Right lobe of liver (tissue), 6 donors: Measurements from ENCODE around the gene DCST1. TPM values are rescaled to one million over a fixed set of nuclear protein-coding genes. Genes with fewer than 3 reads are reported as not detected.
"Not testable (repeated sequence)": the region's sequence is repeated elsewhere in the genome, so short reads cannot be mapped to it uniquely, and the experiment has no call there.

Experiments
- ATAC-seq, 4 donors: fragments of 200-7000 bp; cut with Tn5 transposase; one replicate each; pipeline ENCODE4 v1.9.1; 2020; ENCODE audit warnings: mild to moderate bottlenecking in 4 of 4, moderate library complexity in 4 of 4
- DNase-seq, 3 donors: peaks; one replicate each; pipeline ENCODE4 v3.0.0-alpha.2; 2020
- H3K27ac ChIP-seq, 3 donors: fragments of 200-600 bp; one replicate each; pipeline ENCODE4 v1.8.0; 2022
- H3K27me3 ChIP-seq, 2 donors: fragments of 200-600 bp; one replicate each; pipeline ENCODE4 v1.8.0; 2022
- H3K36me3 ChIP-seq, 4 donors: fragments of 200-600 bp; sonication (generic) in 1 of 4; one replicate each; pipeline versions ENCODE4 v1.5.1 to v1.8.0; 2017 to 2022; ENCODE audit warnings: control low read depth in 1 of 4
- H3K4me1 ChIP-seq, 4 donors: fragments of 200-600 bp; sonication (generic) in 1 of 4; one replicate each; pipeline versions ENCODE4 v1.5.1 to v1.8.0; 2017 to 2022; ENCODE audit warnings: control low read depth in 1 of 4
- H3K4me3 ChIP-seq, 3 donors: fragments of 200-600 bp; one replicate each; pipeline ENCODE4 v1.8.0; 2022
- H3K9me3 ChIP-seq, 4 donors: fragments of 200-600 bp; sonication (generic) in 1 of 4; one replicate each; pipeline versions ENCODE4 v1.5.1 to v1.8.0; 2017 to 2022; ENCODE audit warnings: control low read depth in 1 of 4
- CTCF ChIP-seq, 4 donors: fragments of 200-600 bp in 3 of 4; fragments of 450-650 bp in 1 of 4; IDR thresholded peaks; one replicate each; pipeline versions ENCODE4 v1.5.1 to v1.8.0; 2016 to 2022; ENCODE audit warnings: antibody characterized with exemption in 4 of 4, mild to moderate bottlenecking in 2 of 4
- POLR2A ChIP-seq: fragments of 450-650 bp; IDR thresholded peaks from one replicate; pipeline ENCODE4 v1.6.1; 2017; ENCODE audit warnings: antibody characterized with exemption, mild to moderate bottlenecking
- WGBS: methylation state at CpG from one replicate; pipeline ENCODE4 v1.1.6; 2018; ENCODE audit warnings: low coverage, low lambda C conversion rate; ENCODE audit not compliant: insufficient coverage; ENCODE audit errors: missing lambda C conversion rate; 5-methylcytosine and 5-hydroxymethylcytosine counted together
- intact Hi-C, 2 donors: fragments of 100-400 bp; cut with DNase I; formaldehyde crosslinking; loops; one replicate each; pipeline versions ENCODE4 v1.11.2 to v1.14.1; 2022
- long read RNA-seq: library from polyadenylated mRNA; unstranded; transcript quantifications from one replicate; pipeline ENCODE4 v2.0.0, GENCODE V29; 2019
- total RNA-seq, 6 experiments: library from RNA; depleted of rRNA in 2 of 6; stranded (reverse); fragments of >200 nt in 2 of 6; fragmentation: NEBNext Ultra II Directional in 3 of 6; extraction: Animal tissue kit (Norgen Biotek cat#: 25700) in 3 of 6; gene quantifications; one replicate each; pipeline versions ENCODE4 v1.1.0 to v1.2.4, GENCODE V29; 2016 to 2023
- donor health status: DM: no; HTN: yes; CAD: no.
- donor health status: DM: no; HTN: no; CAD: no.
- donor health status: DM: no; HTN: no; CAD: no.
- donor health status: DM: no; HTN: yes; CAD: no.
- donor health status: DM: no; HTN: yes; CAD: no.

The DCST1 gene, protein sequence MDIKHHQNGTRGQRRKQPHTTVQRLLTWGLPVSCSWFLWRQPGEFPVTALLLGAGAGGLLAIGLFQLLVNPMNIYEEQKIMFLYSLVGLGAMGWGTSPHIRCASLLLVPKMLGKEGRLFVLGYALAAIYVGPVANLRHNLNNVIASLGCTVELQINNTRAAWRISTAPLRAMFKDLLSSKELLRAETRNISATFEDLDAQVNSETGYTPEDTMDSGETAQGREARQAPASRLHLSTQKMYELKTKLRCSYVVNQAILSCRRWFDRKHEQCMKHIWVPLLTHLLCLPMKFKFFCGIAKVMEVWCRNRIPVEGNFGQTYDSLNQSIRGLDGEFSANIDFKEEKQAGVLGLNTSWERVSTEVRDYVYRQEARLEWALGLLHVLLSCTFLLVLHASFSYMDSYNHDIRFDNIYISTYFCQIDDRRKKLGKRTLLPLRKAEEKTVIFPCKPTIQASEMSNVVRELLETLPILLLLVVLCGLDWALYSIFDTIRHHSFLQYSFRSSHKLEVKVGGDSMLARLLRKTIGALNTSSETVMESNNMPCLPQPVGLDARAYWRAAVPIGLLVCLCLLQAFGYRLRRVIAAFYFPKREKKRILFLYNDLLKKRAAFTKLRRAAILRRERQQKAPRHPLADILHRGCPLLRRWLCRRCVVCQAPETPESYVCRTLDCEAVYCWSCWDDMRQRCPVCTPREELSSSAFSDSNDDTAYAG
- not detected for total RNA-seq
- long read RNA-seq = 0 reads

DNA sequence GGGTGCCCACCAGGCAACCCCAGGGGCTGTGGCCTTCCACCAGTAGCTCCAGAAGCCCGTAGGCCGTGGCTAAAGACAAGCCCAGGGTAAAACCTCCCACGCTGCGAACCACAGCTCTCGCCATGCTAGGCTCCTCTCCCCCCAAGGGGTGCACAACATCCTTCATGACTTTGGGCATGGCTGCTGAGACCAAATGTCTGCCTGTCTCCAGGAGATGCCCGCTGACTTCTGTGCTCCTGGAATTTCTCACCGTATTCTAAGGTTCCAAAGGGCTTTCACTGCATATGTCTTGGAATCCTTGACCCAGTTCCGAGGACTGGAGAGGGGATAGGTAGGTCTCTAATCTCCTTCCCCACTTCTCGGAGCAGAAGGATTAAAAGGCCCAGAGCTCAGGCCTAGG, at the start of gene DCST1, which contains the start of gene DCST2:
Gene DCST1, plus strand, starts transcription at position 301 of the 400 bp plus-strand sequence. CDS start 213 bp downstream, outside the sequence.
Gene DCST2, minus strand, starts transcription at position 258 of the 400 bp plus-strand sequence. Its CDS starts 80 bp downstream, at position 178.
- 88% methylated on average over 1 of the region's 9 CpGs for WGBS
- H3K27me3 ChIP-seq = no peaks in the 10 kb centered on the region
- H3K36me3 ChIP-seq = no peaks in the 10 kb centered on the region
- ATAC-seq (no peak), DNase-seq (no peak)
- H3K9me3 ChIP-seq = no peaks in the 10 kb centered on the region
- H3K4me3 ChIP-seq = no peak within 1 kb of the TSS
- H3K27ac ChIP-seq = no peak within 1 kb of the TSS
- peaks cover 0 to 5% (median 2%) of the 10 kb centered on the region in 4 donors for H3K4me1 ChIP-seq
- TF ChIP-seq POLR2A = no peak
- no peak for TF ChIP-seq CTCF (IDR thresholded peaks at IDR 0.05)
- intact Hi-C loops = no loop called here

DNA sequence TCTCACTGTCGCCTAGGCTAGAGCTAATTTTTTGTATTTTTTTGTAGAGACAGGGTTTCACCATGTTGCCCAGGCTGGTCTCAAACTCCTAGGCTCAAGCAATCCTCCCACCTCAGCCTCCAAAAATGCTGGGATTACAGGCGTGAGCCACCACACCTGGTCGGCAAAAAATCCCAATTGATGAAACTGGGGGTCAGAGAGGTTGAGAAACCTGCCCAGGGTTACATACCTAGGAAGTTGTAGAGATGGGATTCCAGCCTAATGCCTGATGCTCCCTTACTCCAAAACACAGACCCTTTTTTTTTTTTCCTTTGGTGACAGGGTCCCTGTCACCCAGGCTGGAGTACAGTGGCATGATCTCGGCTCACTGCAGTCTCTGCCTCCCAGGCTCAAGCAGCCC, 46.9 kb upstream of the DCST1 start:
- intact Hi-C loops = loop anchor here in 1 of 2 donors (10.0 kb wide), 1 partner anchor 68 kb away; the partner anchor contains the start of gene ADAM15
- not testable (repeated sequence) for H3K9me3 ChIP-seq, ATAC-seq

DNA sequence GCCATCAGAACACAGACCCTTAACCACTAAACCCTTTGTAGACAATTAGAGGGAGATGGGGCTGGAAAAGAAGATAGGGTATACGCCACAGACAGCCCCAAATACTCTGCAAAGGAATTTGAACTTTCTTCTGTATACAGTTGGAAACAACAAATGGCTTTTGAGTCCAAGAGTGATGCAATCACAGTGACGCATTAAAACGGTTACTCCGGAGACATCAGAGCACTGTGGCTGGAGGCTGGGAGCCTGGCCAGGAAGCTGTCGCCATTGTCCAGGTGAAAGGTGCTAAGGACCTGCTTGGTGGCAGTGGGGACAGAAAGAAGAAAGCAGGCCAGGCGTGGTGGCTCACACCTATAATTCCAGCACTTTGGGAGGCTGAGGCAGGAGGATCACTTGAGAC, 46.3 kb upstream of the DCST1 start:
- peaks cover 0 to 32% (median 4%) of the 10 kb centered on the region in 4 donors for H3K4me1 ChIP-seq
- WGBS = 17% methylated on average over 2 of the region's 6 CpGs
- peak in 2 of 3 donors; percentile 89 to 90 for DNase-seq
- no peaks in the 10 kb centered on the region for H3K9me3 ChIP-seq
- H3K36me3 ChIP-seq = peaks cover 0 to 9% (median 0%) of the 10 kb centered on the region in 4 donors
- H3K27me3 ChIP-seq = no peaks in the 10 kb centered on the region
- peak; percentile 19 to 60 (median 40) for ATAC-seq
- intact Hi-C loops = loop anchor here in 1 of 2 donors (10.0 kb wide), 1 partner anchor 67 kb away; the partner anchor contains the start of gene ADAM15
- no peak overlapping the region for H3K4me3 ChIP-seq
- H3K27ac ChIP-seq = peak overlapping the region in 2 of 3 donors; percentile 44 to 86
- TF ChIP-seq POLR2A = no peak
- no peak for TF ChIP-seq CTCF (IDR thresholded peaks at IDR 0.05)

More for the DNA sequence above, 46.9 kb upstream of the DCST1 start:
- not testable (repeated sequence) for DNase-seq, H3K36me3 ChIP-seq, H3K27me3 ChIP-seq, H3K4me3 ChIP-seq
- WGBS = 77% methylated on average over 3 of the region's 4 CpGs
- Histone ChIP-seq H3K27ac (peak overlapping the region in 2 of 3 donors; percentile 44 to 86), H3K4me1 (peaks cover 0 to 32% (median 4%) of the 10 kb centered on the region in 4 donors)

- intact Hi-C loops = loop anchor here in 1 of 2 donors (10.0 kb wide), 1 partner anchor 66 kb away; the partner anchor contains the start of gene ADAM15
- ATAC-seq (no peak), DNase-seq (no peak)
- TF ChIP-seq POLR2A (no peak), CTCF (IDR thresholded peaks at IDR 0.05) (no peak)
- Histone ChIP-seq H3K27me3 (no peaks in the 10 kb centered on the region), H3K4me1 (peaks cover 0 to 26% (median 4%) of the 10 kb centered on the region in 4 donors), H3K36me3 (peaks cover 0 to 9% (median 0%) of the 10 kb centered on the region in 4 donors), H3K27ac (peak overlapping the region in 1 of 3 donors; percentile 86), H3K4me3 (no peak overlapping the region), H3K9me3 (no peaks in the 10 kb centered on the region)
- 94% methylated on average over 8 of the region's 17 CpGs for WGBS
Observed at GRCh38 chr1:154988058-154988954, 45.3 kb upstream of the DCST1 start.
